Measurements from ENCODE around the gene RANBP3L. TPM values are rescaled to one million over a fixed set of nuclear protein-coding genes. Genes with fewer than 3 reads are reported as not detected.
A peak's percentile ranks its signal among the peaks of the same experiment; 100 is the strongest.

Gene RANBP3L
- total and polyA plus RNA-seq, 2 of the 4 experiments (the other 2 are of a cell fraction): not detected

DNA sequence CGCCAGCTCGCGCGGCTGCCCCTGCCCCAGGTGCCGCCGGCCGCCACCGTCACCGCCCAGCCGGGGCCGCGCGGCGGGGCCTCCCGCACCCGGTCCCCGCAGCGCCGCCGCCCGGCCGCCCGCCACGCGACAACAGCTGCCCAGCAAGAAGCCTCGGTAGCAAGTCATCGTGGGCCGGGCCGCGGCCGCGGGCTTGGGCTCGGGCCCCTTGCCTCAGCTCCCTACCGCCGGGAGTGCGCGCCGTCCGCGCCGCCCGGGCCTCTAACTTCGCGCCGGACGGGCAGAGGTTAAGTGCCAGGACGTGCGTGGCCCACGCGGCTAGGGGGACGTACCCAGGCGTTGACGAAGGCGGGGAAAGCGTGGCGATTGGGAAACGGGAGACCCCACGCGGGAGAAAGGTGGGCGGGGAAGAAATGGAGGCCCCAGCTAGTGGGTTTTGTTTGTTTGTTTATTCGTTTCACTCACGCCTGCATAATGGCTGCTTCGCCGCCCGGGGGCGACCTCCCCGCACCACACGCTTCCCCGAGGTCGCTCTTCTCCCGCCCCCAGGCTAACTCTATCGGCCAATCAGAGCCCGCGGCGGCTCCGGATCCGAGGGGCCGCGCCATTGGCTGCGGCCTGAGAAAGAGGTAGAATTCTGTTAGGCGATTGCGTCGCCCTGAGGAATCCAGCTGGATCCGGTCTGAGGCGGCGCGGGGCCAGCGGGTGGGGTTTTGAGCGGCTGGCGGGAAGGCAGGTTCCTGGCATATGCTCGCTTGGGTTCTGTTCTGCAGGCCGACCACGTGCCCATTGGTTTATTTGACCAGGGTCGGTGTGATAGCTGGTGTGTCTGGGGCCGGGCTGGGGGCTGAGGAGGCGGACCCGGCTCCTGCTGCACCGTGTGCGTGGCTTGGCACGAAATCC lies 59.8 kb downstream of the RANBP3L start, which contains the start of gene NADK2:
TSS of gene NADK2 (minus strand) at position 295 of the 903 bp plus-strand sequence. CDS start at position 168, 127 bp downstream.
- POLR2A ChIA-PET (ENCODE audit: unreplicated experiment): no interaction called here

More for the DNA sequence above, 59.8 kb downstream of the RANBP3L start, which contains the start of gene NADK2:
- Histone ChIP-seq H3K27ac (ENCODE audit: insufficient read depth, low read length) (peak within 1 kb of the TSS; percentile 91), H3K79me1 (ENCODE audit: low read depth in 1 of 2, low read length in 2 of 2) (peaks cover 3 to 28% of the 10 kb centered on the region in 2 experiments; a peak in 3 of 4 replicates), H3K36me3 (ENCODE audit: control insufficient read depth, insufficient read depth, low read length) (no peaks in the 10 kb centered on the region), H3K18ac (ENCODE audit: low read depth, low read length) (peak within 1 kb of the TSS; percentile 54; the same call in 1 of the 2 replicates), H3K9me3 (ENCODE audit: control insufficient read depth, insufficient read depth, low read length) (no peaks in the 10 kb centered on the region), H3K4ac (ENCODE audit: low read depth, low read length) (peak within 1 kb of the TSS; percentile 66), H2BK20ac (ENCODE audit: low read depth, low read length) (no peak within 1 kb of the TSS), H3K9ac (ENCODE audit: low read depth, low read length) (peak within 1 kb of the TSS; percentile 91), H4K8ac (ENCODE audit: low read depth in 2 of 2, low read length in 2 of 2) (peak within 1 kb of the TSS; percentile 69; a peak in 3 of 4 replicates), H4K5ac (ENCODE audit: low read depth, low read length) (peak within 1 kb of the TSS; percentile 93), H3K23ac (ENCODE audit: low read depth, low read length) (peak within 1 kb of the TSS; percentile 56; the same call in 1 of the 2 replicates), H4K20me1 (ENCODE audit: insufficient read depth, low read length) (no peaks in the 10 kb centered on the region), H2BK120ac (ENCODE audit: low read depth, low read length) (peak within 1 kb of the TSS; percentile 79), H2BK15ac (ENCODE audit: low read depth, low read length) (peak within 1 kb of the TSS; percentile 49; the same call in 1 of the 3 replicates), H3K14ac (replicated peaks; ENCODE audit: low read depth, low read length) (peak within 1 kb of the TSS; percentile 78), H3K4me2 (ENCODE audit: low read depth, low read length) (peak within 1 kb of the TSS; percentile 87), H3K4me3 (ENCODE audit: insufficient read depth, low read depth, low read length) (peak within 1 kb of the TSS; percentile 85), H2AK9ac (replicated peaks; ENCODE audit: low read depth, low read length, poor library complexity) (peak within 1 kb of the TSS; percentile 85), H2AFZ (replicated peaks; ENCODE audit: low read length, poor library complexity) (peak within 1 kb of the TSS; percentile 98), H4K91ac (ENCODE audit: insufficient read depth, low read depth, low read length) (peak within 1 kb of the TSS; percentile 87), H3K9me1 (ENCODE audit: insufficient read depth, low read length) (0 out of 2 replicates have a peak, but pooled peaks cover 3% of the 10 kb centered on the region), H2AK5ac (ENCODE audit: low read depth, low read length) (peak within 1 kb of the TSS; percentile 95), H2BK5ac (ENCODE audit: low read depth, low read length, poor library complexity, severe bottlenecking) (peak within 1 kb of the TSS; percentile 89), H3K4me1 (ENCODE audit: control insufficient read depth, insufficient read depth, low read length) (peaks cover 4% of the 10 kb centered on the region), H3K56ac (ENCODE audit: extremely low read depth, insufficient read depth, low read length) (peak within 1 kb of the TSS; percentile 58; the same call in 1 of the 2 replicates), H3K27me3 (ENCODE audit: control insufficient read depth, insufficient read depth, low read length) (no peaks in the 10 kb centered on the region)
- peak; percentile 86 for ATAC-seq (ENCODE audit: low read depth)
- BruUV-seq (replicated peaks): no TSS peak
- in situ Hi-C loops (cut with MboI; ENCODE audit: low sequenced_read_pairs): no loop called here
- CTCF ChIA-PET: interaction anchor here (0.9 to 1.8 kb wide), 7 partner anchors 10 to 163 kb away, joined by 3 to 13 read pairs (median 3); no protein-coding TSS in a partner anchor
- peak; percentile 92 for DNase-seq
- TF ChIP-seq SMC3 (IDR thresholded peaks at IDR 0.05; ENCODE audit: low read depth, low read length): peak; percentile 20; the same call in 1 of the 2 replicates
- TF ChIP-seq MXI1 (IDR thresholded peaks at IDR 0.05; ENCODE audit: borderline replicate concordance, low read depth, low read length): peak; percentile 86
- peak; percentile 81 for TF ChIP-seq POLR2A (IDR thresholded peaks at IDR 0.05; ENCODE audit: low read depth, low read length)
- TF ChIP-seq MAFK (IDR thresholded peaks at IDR 0.05; ENCODE audit: low read depth, low read length): no peak
- peak; percentile 31; the same call in 1 of the 2 replicates for TF ChIP-seq RAD21 (IDR thresholded peaks at IDR 0.05; ENCODE audit: low read length)
- peak; percentile 80 for TF ChIP-seq CEBPB (IDR thresholded peaks at IDR 0.05; ENCODE audit: low read depth, low read length)
- TF ChIP-seq MAZ (IDR thresholded peaks at IDR 0.05; ENCODE audit: borderline replicate concordance, low read depth, low read length): peak; percentile 72; the same call in 1 of the 2 replicates
- TF ChIP-seq BHLHE40 (IDR thresholded peaks at IDR 0.05; ENCODE audit: low read depth, low read length): peak; percentile 80
- no peak for TF ChIP-seq CHD1 (IDR thresholded peaks at IDR 0.05; ENCODE audit: low read depth, low read length)
- TF ChIP-seq, protein P1, sequence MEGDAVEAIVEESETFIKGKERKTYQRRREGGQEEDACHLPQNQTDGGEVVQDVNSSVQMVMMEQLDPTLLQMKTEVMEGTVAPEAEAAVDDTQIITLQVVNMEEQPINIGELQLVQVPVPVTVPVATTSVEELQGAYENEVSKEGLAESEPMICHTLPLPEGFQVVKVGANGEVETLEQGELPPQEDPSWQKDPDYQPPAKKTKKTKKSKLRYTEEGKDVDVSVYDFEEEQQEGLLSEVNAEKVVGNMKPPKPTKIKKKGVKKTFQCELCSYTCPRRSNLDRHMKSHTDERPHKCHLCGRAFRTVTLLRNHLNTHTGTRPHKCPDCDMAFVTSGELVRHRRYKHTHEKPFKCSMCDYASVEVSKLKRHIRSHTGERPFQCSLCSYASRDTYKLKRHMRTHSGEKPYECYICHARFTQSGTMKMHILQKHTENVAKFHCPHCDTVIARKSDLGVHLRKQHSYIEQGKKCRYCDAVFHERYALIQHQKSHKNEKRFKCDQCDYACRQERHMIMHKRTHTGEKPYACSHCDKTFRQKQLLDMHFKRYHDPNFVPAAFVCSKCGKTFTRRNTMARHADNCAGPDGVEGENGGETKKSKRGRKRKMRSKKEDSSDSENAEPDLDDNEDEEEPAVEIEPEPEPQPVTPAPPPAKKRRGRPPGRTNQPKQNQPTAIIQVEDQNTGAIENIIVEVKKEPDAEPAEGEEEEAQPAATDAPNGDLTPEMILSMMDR (conservative IDR thresholded peaks at IDR 0.05; ENCODE audit: low read depth, low read length): peak; percentile 65
- peak; percentile 58 for TF ChIP-seq USF2 (IDR thresholded peaks at IDR 0.05; ENCODE audit: low read depth, low read length)
- no peak for TF ChIP-seq FOS (IDR thresholded peaks at IDR 0.05; ENCODE audit: low read depth, low read length)
- intact Hi-C loops (cut with micrococcal nuclease): loop anchor here (1.0 to 10.0 kb wide), 3 partner anchors 63 to 633 kb away; partner anchors contain the start of genes NIPBL and SKP2
- dilution Hi-C loops (cut with HindIII; ENCODE audit: low sequenced_read_pairs, unreplicated experiment): no loop called here
- WGBS, 2 experiments (ENCODE audit: extremely low coverage in 2 of 2, insufficient read length in 1 of 2): 1% methylated on average over 17 of the region's 100 CpGs; no CpG with 5 or more reads in 1 of the 2 experiments

All from IMR-90 (cell line).